Measurements from ENCODE around the gene MARCHF7.

Gene MARCHF7

GRCh38 chr2:159695795-159696448, 16.4 kb upstream of the MARCHF7 start:
- Histone ChIP-seq H3K4me3 (ENCODE audit: low read length) (no peak overlapping the region), H3K36me3 (replicated peaks; ENCODE audit: low read depth, low read length) (peaks cover 5% of the 10 kb centered on the region), H3K27me3 (ENCODE audit: low read depth, low read length) (no peaks in the 10 kb centered on the region), H3K4me1 (ENCODE audit: low read length) (peaks cover 10% of the 10 kb centered on the region), H4K20me1 (ENCODE audit: insufficient read depth, low read length) (no peaks in the 10 kb centered on the region), H2AFZ (ENCODE audit: low read depth, low read length) (no peak overlapping the region), H3K4me2 (ENCODE audit: low read length) (peak overlapping the region; percentile 20), H3K79me2 (ENCODE audit: low read length) (no peaks in the 10 kb centered on the region), H3K27ac (ENCODE audit: low read length) (no peak overlapping the region; the same call in 1 of the 2 replicates), H3K9ac (ENCODE audit: low read length) (no peak overlapping the region), H3K9me3 (ENCODE audit: insufficient read depth, low read length) (0 out of 2 replicates have a peak, but pooled peaks cover 7% of the 10 kb centered on the region)
- TF ChIP-seq EZH2phosphoT487 (IDR thresholded peaks at IDR 0.05; ENCODE audit: low read depth) (no peak), CTCF (IDR thresholded peaks at IDR 0.05; ENCODE audit: low read depth, low read length) (no peak)

- no peaks in the 10 kb centered on the region for H3K27me3 ChIP-seq (ENCODE audit: low read depth, low read length)
- no peak overlapping the region for H3K4me3 ChIP-seq (ENCODE audit: low read length)
- no peaks in the 10 kb centered on the region for H3K79me2 ChIP-seq (ENCODE audit: low read length)
- no peak overlapping the region for H3K27ac ChIP-seq (ENCODE audit: low read length)
- no peaks in the 10 kb centered on the region for H3K9me3 ChIP-seq (ENCODE audit: insufficient read depth, low read length)
- no peak overlapping the region for H3K9ac ChIP-seq (ENCODE audit: low read length)
- no peak for TF ChIP-seq EZH2phosphoT487 (IDR thresholded peaks at IDR 0.05; ENCODE audit: low read depth)
- TF ChIP-seq CTCF (IDR thresholded peaks at IDR 0.05; ENCODE audit: low read depth, low read length), result no peak
- H2AFZ ChIP-seq (ENCODE audit: low read depth, low read length), result no peak overlapping the region
- H4K20me1 ChIP-seq (ENCODE audit: insufficient read depth, low read length), result no peaks in the 10 kb centered on the region
- no peaks in the 10 kb centered on the region for H3K36me3 ChIP-seq (replicated peaks; ENCODE audit: low read depth, low read length)
- H3K4me2 ChIP-seq (ENCODE audit: low read length), result no peak overlapping the region
- H3K4me1 ChIP-seq (ENCODE audit: low read length), result no peaks in the 10 kb centered on the region
Observed at GRCh38 chr2:159703491-159703890, 8.8 kb upstream of the MARCHF7 start.

GRCh38 chr2:159706385-159706980, 5.8 kb upstream of the MARCHF7 start:
- no peak overlapping the region for H3K27ac ChIP-seq (ENCODE audit: low read length)
- H3K4me3 ChIP-seq (ENCODE audit: low read length), result no peak overlapping the region
- H3K79me2 ChIP-seq (ENCODE audit: low read length), result no peaks in the 10 kb centered on the region
- H3K9me3 ChIP-seq (ENCODE audit: insufficient read depth, low read length), result no peaks in the 10 kb centered on the region
- H3K4me2 ChIP-seq (ENCODE audit: low read length), result no peak overlapping the region
- no peaks in the 10 kb centered on the region for H3K36me3 ChIP-seq (replicated peaks; ENCODE audit: low read depth, low read length)
- H3K9ac ChIP-seq (ENCODE audit: low read length), result no peak overlapping the region
- H3K27me3 ChIP-seq (ENCODE audit: low read depth, low read length), result no peaks in the 10 kb centered on the region
- no peaks in the 10 kb centered on the region for H4K20me1 ChIP-seq (ENCODE audit: insufficient read depth, low read length)
- TF ChIP-seq CTCF (IDR thresholded peaks at IDR 0.05; ENCODE audit: low read depth, low read length), result no peak
- TF ChIP-seq EZH2phosphoT487 (IDR thresholded peaks at IDR 0.05; ENCODE audit: low read depth), result no peak
- peaks cover 2% of the 10 kb centered on the region; the same call in 1 of the 2 replicates for H3K4me1 ChIP-seq (ENCODE audit: low read length)
- no peak overlapping the region for H2AFZ ChIP-seq (ENCODE audit: low read depth, low read length)

- H3K27ac ChIP-seq (ENCODE audit: low read length), result no peak overlapping the region
- H3K9me3 ChIP-seq (ENCODE audit: insufficient read depth, low read length), result no peaks in the 10 kb centered on the region
- H3K9ac ChIP-seq (ENCODE audit: low read length), result no peak overlapping the region
- TF ChIP-seq EZH2phosphoT487 (IDR thresholded peaks at IDR 0.05; ENCODE audit: low read depth), result no peak
- no peak for TF ChIP-seq CTCF (IDR thresholded peaks at IDR 0.05; ENCODE audit: low read depth, low read length)
- no peaks in the 10 kb centered on the region for H3K27me3 ChIP-seq (ENCODE audit: low read depth, low read length)
- no peak overlapping the region for H3K4me2 ChIP-seq (ENCODE audit: low read length)
- peaks cover 2% of the 10 kb centered on the region; the same call in 1 of the 2 replicates for H3K4me1 ChIP-seq (ENCODE audit: low read length)
- no peaks in the 10 kb centered on the region for H3K36me3 ChIP-seq (replicated peaks; ENCODE audit: low read depth, low read length)
- H4K20me1 ChIP-seq (ENCODE audit: insufficient read depth, low read length), result peaks cover 3% of the 10 kb centered on the region
- H3K79me2 ChIP-seq (ENCODE audit: low read length), result peaks cover 10% of the 10 kb centered on the region
- no peak overlapping the region for H2AFZ ChIP-seq (ENCODE audit: low read depth, low read length)
- no peak overlapping the region for H3K4me3 ChIP-seq (ENCODE audit: low read length)
Observed at GRCh38 chr2:159708066-159708760, 4.1 kb upstream of the MARCHF7 start.

Measured in OCI-LY3 (cell line).